Upper lobe of right lung (tissue), 1 donor: ENCODE results near the gene HCFC1. TPM values are rescaled to one million over a fixed set of nuclear protein-coding genes. Genes with fewer than 3 reads are reported as not detected.

Experiments used
- ATAC-seq: fragments of 200-7000 bp; cut with Tn5 transposase; one replicate; pipeline ENCODE4 v1.9.1; 2020; ENCODE audit warnings: mild to moderate bottlenecking, moderate library complexity
- DNase-seq: peaks from one replicate; pipeline ENCODE4 v3.0.0-alpha.2; 2020
- H3K27ac ChIP-seq: fragments of 200-600 bp; one replicate; pipeline ENCODE4 v1.8.0; 2022
- H3K27me3 ChIP-seq: fragments of 200-600 bp; one replicate; pipeline ENCODE4 v1.8.0; 2022; ENCODE audit warnings: mild to moderate bottlenecking
- H3K36me3 ChIP-seq: fragments of 200-600 bp; one replicate; pipeline ENCODE4 v1.8.0; 2022
- H3K4me1 ChIP-seq: fragments of 200-600 bp; one replicate; pipeline ENCODE4 v1.8.0; 2022
- H3K4me3 ChIP-seq: fragments of 200-600 bp; one replicate; pipeline ENCODE4 v1.8.0; 2022; ENCODE audit warnings: mild to moderate bottlenecking
- H3K9me3 ChIP-seq: fragments of 200-600 bp; one replicate; pipeline ENCODE4 v1.8.0; 2022
- intact Hi-C: fragments of 100-400 bp; cut with DNase I; formaldehyde crosslinking; loops from one replicate; pipeline ENCODE4 v1.11.0; 2022
- total RNA-seq: library from RNA; stranded (reverse); fragmentation: NEBNext Ultra II Directional; extraction: Animal tissue kit (Norgen Biotek cat#: 25700); gene quantifications from one replicate; pipeline ENCODE4 v1.2.1, GENCODE V29; 2021
- TF ChIP-seq, protein P1 (sequence below): fragments of 200-600 bp; IDR thresholded peaks from one replicate; pipeline ENCODE4 v1.8.0; 2022; ENCODE audit warnings: antibody characterized with exemption
- donor health status: DM: no; HTN: yes; CAD: no; lungs with severe emphysema.

HCFC1 gene
- total RNA-seq, 1 donor from 2014 or later, result 47.5 TPM

DNA sequence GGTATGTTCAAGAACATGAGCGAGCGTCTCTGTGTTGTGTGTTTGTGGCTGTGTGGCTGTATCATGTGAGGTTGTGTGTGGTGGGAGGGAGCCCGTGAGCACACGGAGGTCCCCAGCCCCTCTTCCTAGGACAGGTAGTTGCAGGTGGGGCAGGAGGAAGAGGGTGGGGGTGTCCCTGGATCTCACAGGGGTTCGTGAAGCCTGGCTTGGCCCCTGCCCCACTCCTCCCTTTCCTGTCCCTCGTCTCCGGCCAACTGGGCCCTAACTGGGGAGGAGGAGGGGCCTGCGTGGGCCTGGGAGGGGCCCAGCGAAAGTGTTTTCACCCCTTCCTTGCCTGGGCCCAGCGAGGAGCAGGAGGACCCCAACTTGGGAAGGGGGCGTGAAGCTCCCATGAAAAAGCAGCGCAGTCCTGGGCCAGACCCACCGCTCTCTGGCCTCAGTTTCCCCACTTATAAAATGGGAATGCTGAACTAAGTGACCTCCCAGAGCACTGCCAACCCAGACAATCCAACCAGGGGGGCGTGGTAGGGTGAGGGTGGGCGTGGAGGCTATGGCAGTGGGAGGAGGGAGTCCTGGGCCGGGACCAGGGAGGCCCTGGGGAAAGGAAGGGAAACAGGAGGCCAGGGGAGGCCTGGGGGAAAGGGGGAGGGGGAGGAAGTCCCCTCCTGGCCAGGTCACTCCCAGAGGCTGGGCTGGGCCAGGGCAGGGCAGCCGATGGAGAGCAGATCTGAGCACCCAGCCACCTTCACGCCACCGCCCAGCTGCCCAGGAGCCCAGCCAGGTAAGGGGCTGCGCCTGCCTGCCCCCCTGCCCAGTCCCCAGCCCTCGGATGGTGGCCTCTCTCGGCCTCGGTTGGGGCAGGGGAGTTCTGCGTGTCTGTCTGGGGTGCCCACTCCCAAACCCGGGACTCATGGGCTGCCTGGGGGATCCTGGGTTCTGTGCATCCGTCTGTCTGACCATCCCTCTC lies 67.3 kb downstream of the HCFC1 start, which contains the start of gene AVPR2:
Gene AVPR2 (plus strand): TSS at position 683 of the 967 bp plus-strand sequence. CDS start 473 bp downstream, outside the sequence.
- ATAC-seq, result peak; percentile 3
- TF ChIP-seq, protein P1, sequence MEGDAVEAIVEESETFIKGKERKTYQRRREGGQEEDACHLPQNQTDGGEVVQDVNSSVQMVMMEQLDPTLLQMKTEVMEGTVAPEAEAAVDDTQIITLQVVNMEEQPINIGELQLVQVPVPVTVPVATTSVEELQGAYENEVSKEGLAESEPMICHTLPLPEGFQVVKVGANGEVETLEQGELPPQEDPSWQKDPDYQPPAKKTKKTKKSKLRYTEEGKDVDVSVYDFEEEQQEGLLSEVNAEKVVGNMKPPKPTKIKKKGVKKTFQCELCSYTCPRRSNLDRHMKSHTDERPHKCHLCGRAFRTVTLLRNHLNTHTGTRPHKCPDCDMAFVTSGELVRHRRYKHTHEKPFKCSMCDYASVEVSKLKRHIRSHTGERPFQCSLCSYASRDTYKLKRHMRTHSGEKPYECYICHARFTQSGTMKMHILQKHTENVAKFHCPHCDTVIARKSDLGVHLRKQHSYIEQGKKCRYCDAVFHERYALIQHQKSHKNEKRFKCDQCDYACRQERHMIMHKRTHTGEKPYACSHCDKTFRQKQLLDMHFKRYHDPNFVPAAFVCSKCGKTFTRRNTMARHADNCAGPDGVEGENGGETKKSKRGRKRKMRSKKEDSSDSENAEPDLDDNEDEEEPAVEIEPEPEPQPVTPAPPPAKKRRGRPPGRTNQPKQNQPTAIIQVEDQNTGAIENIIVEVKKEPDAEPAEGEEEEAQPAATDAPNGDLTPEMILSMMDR, result no peak
- no peaks in the 10 kb centered on the region for H3K9me3 ChIP-seq
- H3K36me3 ChIP-seq, result no peaks in the 10 kb centered on the region
- no peak within 1 kb of the TSS for H3K4me3 ChIP-seq
- no peak for DNase-seq
- peaks cover 9% of the 10 kb centered on the region for H3K4me1 ChIP-seq
- H3K27ac ChIP-seq, result no peak within 1 kb of the TSS
- intact Hi-C loops, result no loop called here
- no peaks in the 10 kb centered on the region for H3K27me3 ChIP-seq

- no peaks in the 10 kb centered on the region for H3K9me3 ChIP-seq
- no peak overlapping the region for H3K27ac ChIP-seq
- peak; percentile 39 for ATAC-seq
- H3K4me1 ChIP-seq, result peaks cover 9% of the 10 kb centered on the region
- intact Hi-C loops, result no loop called here
- no peak for DNase-seq
- no peaks in the 10 kb centered on the region for H3K27me3 ChIP-seq
- H3K36me3 ChIP-seq, result no peaks in the 10 kb centered on the region
- H3K4me3 ChIP-seq, result no peak overlapping the region
- TF ChIP-seq, protein P1, result no peak
These were observed 68.2 kb downstream of the HCFC1 start for GRCh38 chrX:153903238-153903980.

- Histone ChIP-seq H3K4me1 (peaks cover 9% of the 10 kb centered on the region), H3K4me3 (no peak overlapping the region), H3K9me3 (no peaks in the 10 kb centered on the region), H3K36me3 (no peaks in the 10 kb centered on the region), H3K27ac (no peak overlapping the region), H3K27me3 (no peaks in the 10 kb centered on the region)
- DNase-seq (no peak), ATAC-seq (no peak)
- intact Hi-C loops, result no loop called here
- TF ChIP-seq, protein P1, result no peak
These were observed 69.2 kb downstream of the HCFC1 start for GRCh38 chrX:153902385-153902784.

DNA sequence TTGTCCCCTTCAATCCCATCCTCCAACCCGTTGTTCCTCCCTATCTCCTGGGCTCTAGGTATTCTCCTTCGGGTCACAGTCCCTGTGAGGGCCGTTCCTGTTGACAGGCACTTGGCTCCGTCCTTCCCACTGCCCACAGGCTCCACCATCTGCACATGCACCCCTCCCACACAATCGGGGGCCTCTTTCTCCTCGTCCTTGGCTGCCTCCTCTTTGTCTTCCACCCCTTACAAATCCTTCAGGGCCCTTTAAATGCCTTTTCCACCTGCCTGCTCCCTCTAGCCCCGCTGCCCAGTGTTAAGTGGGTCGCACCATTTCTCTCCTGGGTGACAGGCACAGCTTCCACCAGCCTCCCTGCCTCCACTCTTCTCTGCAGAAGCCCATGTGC lies 69.9 kb downstream of the HCFC1 start:
- Histone ChIP-seq H3K27me3 (no peaks in the 10 kb centered on the region), H3K36me3 (no peaks in the 10 kb centered on the region), H3K4me3 (no peak overlapping the region), H3K4me1 (peaks cover 9% of the 10 kb centered on the region), H3K9me3 (no peaks in the 10 kb centered on the region), H3K27ac (no peak overlapping the region)
- intact Hi-C loops, result no loop called here
- no peak for ATAC-seq
- TF ChIP-seq, protein P1, result no peak
- DNase-seq, result no peak

DNA sequence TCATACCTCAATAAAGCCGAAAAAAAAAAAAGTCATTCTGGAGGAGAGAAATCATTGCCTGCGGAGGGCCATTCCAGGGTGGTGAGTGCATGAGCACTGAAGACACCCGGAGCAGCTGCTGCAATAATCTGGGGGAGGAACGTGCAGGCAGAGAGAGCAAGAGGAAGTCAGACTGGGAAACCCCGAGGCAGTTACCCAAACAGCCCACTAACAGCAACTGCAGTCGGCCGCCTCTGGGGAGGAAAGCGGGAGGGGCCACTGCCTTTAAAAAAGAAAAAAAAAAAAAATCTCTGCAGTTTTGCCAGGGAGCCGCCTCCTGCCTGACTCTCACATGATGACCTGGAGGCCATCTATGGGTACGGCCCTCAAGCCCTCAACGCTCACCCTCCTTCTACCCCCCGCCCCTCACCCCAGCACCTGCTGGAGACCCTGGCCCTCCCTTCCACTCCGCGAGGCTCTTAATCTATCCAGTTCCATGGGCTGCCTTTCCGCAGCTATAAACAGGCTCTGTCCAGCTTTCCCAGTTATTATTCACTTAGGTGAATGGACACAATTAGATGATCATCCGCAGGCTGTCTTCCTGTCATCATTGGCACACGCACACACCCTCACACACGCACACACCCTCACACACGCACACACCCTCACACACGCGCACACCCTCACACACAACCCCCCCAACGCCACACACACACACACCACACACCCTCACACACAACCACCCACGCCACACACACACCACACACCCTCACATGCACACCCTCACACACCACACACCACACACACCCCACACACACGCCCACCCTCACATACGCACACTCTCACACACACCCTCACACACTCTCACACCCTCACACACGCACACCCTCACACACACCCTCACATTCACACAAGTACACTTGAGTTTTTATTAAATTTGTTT lies 70.5 kb downstream of the HCFC1 start:
- H3K4me3 ChIP-seq, result no peak overlapping the region
- peaks cover 9% of the 10 kb centered on the region for H3K4me1 ChIP-seq
- TF ChIP-seq, protein P1, result no peak
- no peaks in the 10 kb centered on the region for H3K9me3 ChIP-seq
- no peak overlapping the region for H3K27ac ChIP-seq
- peak; percentile 68 for DNase-seq
- no peaks in the 10 kb centered on the region for H3K36me3 ChIP-seq
- peak; percentile 80 for ATAC-seq
- H3K27me3 ChIP-seq, result no peaks in the 10 kb centered on the region
- intact Hi-C loops, result no loop called here
